GM21515 (cell line): ENCODE measurements around the gene CTNNA1.
"Not testable (repeated sequence)": the region's sequence is repeated elsewhere in the genome, so short reads cannot be mapped to it uniquely, and the experiment has no call there.

Experiments
- ATAC-seq: cut with Tn5 transposase; IDR thresholded peaks from one replicate; pipeline ENCODE4 v1.9.1; 2021; ENCODE audit not compliant: unreplicated experiment

Gene CTNNA1

GRCh38 chr5:138755084-138755748 lies 2.0 kb downstream of the CTNNA1 start:
- ATAC-seq, result peak; percentile 43

- ATAC-seq, result no peak
Observed at GRCh38 chr5:138757061-138757776, 4.0 kb downstream of the CTNNA1 start.

GRCh38 chr5:138760448-138761110 lies 7.4 kb downstream of the CTNNA1 start:
- ATAC-seq, result no peak

GRCh38 chr5:138761115-138761514 lies 7.9 kb downstream of the CTNNA1 start:
- ATAC-seq, result not testable (repeated sequence)

- not testable (repeated sequence) for ATAC-seq
Observed at GRCh38 chr5:138761670-138762069, 8.4 kb downstream of the CTNNA1 start.

GRCh38 chr5:138762110-138762509 lies 8.9 kb downstream of the CTNNA1 start:
- ATAC-seq, result no peak

GRCh38 chr5:138763037-138763778 lies 10.0 kb downstream of the CTNNA1 start:
- no peak for ATAC-seq

GRCh38 chr5:138770291-138770690 lies 17.1 kb downstream of the CTNNA1 start:
- ATAC-seq, result no peak

GRCh38 chr5:138770977-138771376 lies 17.8 kb downstream of the CTNNA1 start:
- ATAC-seq, result no peak

GRCh38 chr5:138772986-138773594 lies 19.9 kb downstream of the CTNNA1 start:
- ATAC-seq, result no peak

GRCh38 chr5:138773624-138774023 lies 20.4 kb downstream of the CTNNA1 start:
- ATAC-seq, result not testable (repeated sequence)

- no peak for ATAC-seq
Observed at GRCh38 chr5:138775034-138775433, 21.8 kb downstream of the CTNNA1 start.

GRCh38 chr5:138778234-138778633 lies 25.0 kb downstream of the CTNNA1 start:
- ATAC-seq, result no peak

- no peak for ATAC-seq
Observed at GRCh38 chr5:138783976-138784375, 30.8 kb downstream of the CTNNA1 start.

GRCh38 chr5:138784590-138784989 lies 31.4 kb downstream of the CTNNA1 start:
- ATAC-seq, result no peak

GRCh38 chr5:138789771-138790242 lies 36.6 kb downstream of the CTNNA1 start:
- ATAC-seq, result no peak

- no peak for ATAC-seq
Observed at GRCh38 chr5:138790684-138791083, 37.5 kb downstream of the CTNNA1 start.

- ATAC-seq, result no peak
Observed at GRCh38 chr5:138792195-138792790, 39.1 kb downstream of the CTNNA1 start.

- ATAC-seq, result no peak
Observed at GRCh38 chr5:138793575-138793974, 40.4 kb downstream of the CTNNA1 start.

GRCh38 chr5:138803285-138803684 lies 50.1 kb downstream of the CTNNA1 start:
- ATAC-seq, result no peak
